OCI-LY3 (cell line): Measurements from ENCODE around the gene TXNL1.

Source experiments
- H2AFZ ChIP-seq: fragments of 200-600, 300-600 bp; shearing (Covaris generic); 2 replicates; pipeline ENCODE4 v1.6.0; 2014; ENCODE audit warnings: antibody characterized with exemption, low read depth, low read length
- H3K27ac ChIP-seq: fragments of 200-600, 300-600 bp; sonication (generic); 2 replicates; pipeline ENCODE4 v1.5.1; 2014; ENCODE audit warnings: mild to moderate bottlenecking, low read length, moderate library complexity, mixed read lengths
- H3K27me3 ChIP-seq: fragments of 200-600, 300-600 bp; sonication (generic); 2 replicates; pipeline ENCODE4 v1.6.1; 2014; ENCODE audit warnings: low read depth, low read length, mixed read lengths
- H3K36me3 ChIP-seq: fragments of 200-600, 300-600 bp; sonication (generic); replicated peaks from 2 replicates; pipeline ENCODE3; 2014; ENCODE audit warnings: low read depth, low read length, mixed read lengths
- H3K4me1 ChIP-seq: fragments of 300-600, 200-600 bp; sonication (generic); 2 replicates; pipeline ENCODE4 v1.6.1; 2014; ENCODE audit warnings: low read length, mixed read lengths
- H3K4me2 ChIP-seq: fragments of 200-600, 300-600 bp; sonication (generic); 2 replicates; pipeline ENCODE4 v1.6.1; 2014; ENCODE audit warnings: low read length, mixed read lengths
- H3K4me3 ChIP-seq: fragments of 300-600, 200-600 bp; sonication (generic); 2 replicates; pipeline ENCODE4 v1.5.1; 2014; ENCODE audit warnings: antibody characterized with exemption, mild to moderate bottlenecking, low read length, moderate library complexity
- H3K79me2 ChIP-seq: fragments of 300-600, 200-600 bp; shearing (Covaris generic); 2 replicates; pipeline ENCODE4 v1.6.1; 2014; ENCODE audit warnings: mild to moderate bottlenecking, low read length, mixed read lengths
- H3K9ac ChIP-seq: fragments of 300-600, 200-600 bp; shearing (Covaris generic); 2 replicates; pipeline ENCODE4 v1.6.0; 2014; ENCODE audit warnings: mild to moderate bottlenecking, low read length, moderate library complexity
- H3K9me3 ChIP-seq: fragments of 200-600, 300-600 bp; shearing (Covaris generic); 2 replicates; pipeline ENCODE4 v1.6.1; 2014; ENCODE audit warnings: low read length, mixed read lengths; ENCODE audit not compliant: insufficient read depth
- H4K20me1 ChIP-seq: fragments of 200-600, 300-600 bp; sonication (generic); 2 replicates; pipeline ENCODE4 v1.6.1; 2016; ENCODE audit warnings: low read length, mixed read lengths; ENCODE audit not compliant: insufficient read depth
- CTCF ChIP-seq: fragments of 200-600, 300-600 bp; sonication (generic); IDR thresholded peaks from 2 replicates; pipeline ENCODE4 v1.5.1; 2014; ENCODE audit warnings: antibody characterized with exemption, low read length, low read depth
- EZH2phosphoT487 ChIP-seq: fragments of 200-600 bp; shearing (Covaris generic); IDR thresholded peaks from 2 replicates; pipeline ENCODE4 v1.6.1; 2018; ENCODE audit warnings: antibody characterized with exemption, mixed run types, low read depth

TXNL1 gene

GRCh38 chr18:56598422-56598821 lies 40.0 kb downstream of the TXNL1 start:
- TF ChIP-seq CTCF (no peak), EZH2phosphoT487 (no peak)
- Histone ChIP-seq H3K4me3 (no peak overlapping the region), H4K20me1 (no peaks in the 10 kb centered on the region), H3K9ac (no peak overlapping the region), H3K9me3 (no peaks in the 10 kb centered on the region), H3K4me2 (no peak overlapping the region), H2AFZ (no peak overlapping the region), H3K36me3 (peaks cover 15% of the 10 kb centered on the region), H3K27ac (no peak overlapping the region), H3K79me2 (no peaks in the 10 kb centered on the region), H3K27me3 (no peaks in the 10 kb centered on the region), H3K4me1 (no peaks in the 10 kb centered on the region)

GRCh38 chr18:56593906-56594305 lies 44.5 kb downstream of the TXNL1 start:
- TF ChIP-seq CTCF (no peak), EZH2phosphoT487 (no peak)
- Histone ChIP-seq H2AFZ (no peak overlapping the region), H4K20me1 (no peaks in the 10 kb centered on the region), H3K27ac (no peak overlapping the region), H3K79me2 (no peaks in the 10 kb centered on the region), H3K27me3 (no peaks in the 10 kb centered on the region), H3K9me3 (no peaks in the 10 kb centered on the region), H3K4me1 (no peaks in the 10 kb centered on the region), H3K4me2 (no peak overlapping the region), H3K36me3 (no peaks in the 10 kb centered on the region), H3K4me3 (no peak overlapping the region), H3K9ac (no peak overlapping the region)

- TF ChIP-seq EZH2phosphoT487 (no peak), CTCF (no peak)
- Histone ChIP-seq H3K9me3 (no peaks in the 10 kb centered on the region), H3K4me1 (peaks cover 19% of the 10 kb centered on the region), H3K27me3 (no peaks in the 10 kb centered on the region), H2AFZ (no peak overlapping the region), H3K4me2 (no peak overlapping the region), H3K36me3 (peaks cover 5% of the 10 kb centered on the region), H3K27ac (no peak overlapping the region), H3K9ac (no peak overlapping the region), H3K79me2 (no peaks in the 10 kb centered on the region), H3K4me3 (no peak overlapping the region), H4K20me1 (no peaks in the 10 kb centered on the region)
These were observed 58.4 kb downstream of the TXNL1 start for GRCh38 chr18:56580026-56580425.

- Histone ChIP-seq H3K79me2 (no peaks in the 10 kb centered on the region), H3K4me2 (no peak overlapping the region), H3K4me3 (no peak overlapping the region), H3K36me3 (peaks cover 5% of the 10 kb centered on the region), H3K4me1 (peaks cover 19% of the 10 kb centered on the region), H2AFZ (no peak overlapping the region), H3K27me3 (no peaks in the 10 kb centered on the region), H4K20me1 (no peaks in the 10 kb centered on the region), H3K27ac (no peak overlapping the region), H3K9ac (no peak overlapping the region), H3K9me3 (no peaks in the 10 kb centered on the region)
- no peak for TF ChIP-seq CTCF
- no peak for TF ChIP-seq EZH2phosphoT487
These were observed 58.9 kb downstream of the TXNL1 start for GRCh38 chr18:56579451-56579850.
